H1 (cell line): ENCODE measurements around the gene RNF145. TPM values are rescaled to one million over a fixed set of nuclear protein-coding genes. Genes with fewer than 3 reads are reported as not detected.

ENCODE experiments used
- CTCF ChIA-PET: fragments of 300-600 bp; sonication (Branson Sonifier 250); formaldehyde crosslinking; loops from one replicate; lab custom pipeline; 2021; ENCODE audit not compliant: partially characterized antibody; lab: Charles Lee
- POLR2A ChIA-PET: fragments of 300-600 bp; sonication (Branson Sonifier 250); formaldehyde crosslinking; loops from one replicate; lab custom pipeline; 2021; ENCODE audit warnings: inconsistent platforms; ENCODE audit not compliant: partially characterized antibody; lab: Charles Lee
- DNase-seq, 2 experiments: peaks; one replicate each; pipeline versions ENCODE4 v3.0.0 to v3.0.0-alpha.2; 2010 to 2022; ENCODE audit warnings: low spot score in 2 of 2, low read depth in 1 of 2, mixed read lengths in 1 of 2
- FAIRE-seq: peaks from 2 replicates; lab custom pipeline; 2011; peaks lifted over from hg19 to GRCh38; lab: Jason Lieb, UNC
- H2AFZ ChIP-seq: 2 replicates; pipeline ENCODE4 v1.8.1; 2012; ENCODE audit warnings: low read length, inconsistent platforms
- H2AK5ac ChIP-seq: 2 replicates; pipeline ENCODE4 v1.6.1; 2013; ENCODE audit warnings: low read depth, low read length
- H2BK120ac ChIP-seq: replicated peaks from 2 replicates; pipeline ENCODE3; 2013; ENCODE audit warnings: low read depth, low read length, inconsistent platforms
- H2BK12ac ChIP-seq: 2 replicates; pipeline ENCODE4 v1.6.1; 2013; ENCODE audit warnings: low read depth, low read length
- H2BK15ac ChIP-seq: 2 replicates; pipeline ENCODE4 v1.6.1; 2013; ENCODE audit warnings: low read length
- H2BK20ac ChIP-seq: 2 replicates; pipeline ENCODE4 v1.6.1; 2013; ENCODE audit warnings: low read length
- H2BK5ac ChIP-seq: 2 replicates; pipeline ENCODE4 v1.6.1; 2013; ENCODE audit warnings: low read depth, low read length
- H3K14ac ChIP-seq: 2 replicates; pipeline ENCODE4 v1.6.1; 2013; ENCODE audit warnings: inconsistent platforms; ENCODE audit not compliant: insufficient read length
- H3K18ac ChIP-seq: 2 replicates; pipeline ENCODE4 v1.6.1; 2013; ENCODE audit warnings: low read length; ENCODE audit errors: extremely low read depth
- H3K23ac ChIP-seq: 2 replicates; pipeline ENCODE4 v1.6.1; 2013; ENCODE audit warnings: inconsistent platforms; ENCODE audit not compliant: insufficient read length
- H3K23me2 ChIP-seq: 2 replicates; pipeline ENCODE4 v1.6.1; 2013; ENCODE audit warnings: low read depth, low read length
- H3K27ac ChIP-seq: 2 replicates; pipeline ENCODE4 v1.6.1; 2011; ENCODE audit warnings: low read depth, low read length, inconsistent platforms
- H3K27me3 ChIP-seq, 4 experiments: replicated peaks in 1 of 4; 1 replicate in 1 of 4; 2 replicates in 3 of 4; pipeline versions ENCODE4 v1.6.1 to v1.8.1; 2011 to 2013; ENCODE audit warnings: low read length in 3 of 4, mild to moderate bottlenecking in 3 of 4, inconsistent platforms in 2 of 4, mixed read lengths in 2 of 4, moderate library complexity in 1 of 4; ENCODE audit not compliant: control insufficient read depth in 3 of 4, insufficient read depth in 3 of 4; ENCODE audit errors: extremely low read depth in 1 of 4
- H3K36me3 ChIP-seq, 4 experiments: 2 replicates each; pipeline versions ENCODE4 v1.6.1 to v1.8.1; 2011 to 2013; ENCODE audit warnings: mild to moderate bottlenecking in 4 of 4, low read length in 3 of 4, moderate library complexity in 2 of 4, control low read depth in 1 of 4, inconsistent platforms in 1 of 4; ENCODE audit not compliant: insufficient read depth in 4 of 4, control insufficient read depth in 2 of 4
- H3K4ac ChIP-seq: replicated peaks from 2 replicates; pipeline ENCODE3; 2013; ENCODE audit warnings: low read length, low read depth, mixed read lengths, inconsistent platforms; ENCODE audit not compliant: insufficient read length
- H3K4me1 ChIP-seq, 4 experiments: replicated peaks in 1 of 4; 1 replicate in 1 of 4; 2 replicates in 3 of 4; pipeline versions ENCODE4 v1.6.1 to v1.8.1; 2011 to 2013; ENCODE audit warnings: low read length in 3 of 4, inconsistent platforms in 2 of 4, mixed read lengths in 1 of 4; ENCODE audit not compliant: insufficient read depth in 4 of 4, control insufficient read depth in 3 of 4
- H3K4me2 ChIP-seq, 2 experiments: 2 replicates each; pipeline versions ENCODE4 v1.6.1 to v1.8.1; 2011 to 2013; ENCODE audit warnings: low read depth in 2 of 2, low read length in 2 of 2, control low read depth in 1 of 2, inconsistent platforms in 1 of 2, mild to moderate bottlenecking in 1 of 2; ENCODE audit not compliant: insufficient read depth in 1 of 2
- H3K4me3 ChIP-seq, 4 experiments: fragments of 200-600, 300-600 bp in 1 of 4; sonication (generic), shearing (Covaris generic), sonication (Bioruptor Twin) in 1 of 4; 2 replicates each; pipeline versions ENCODE4 v1.5.1 to v1.8.1; 2011 to 2016; ENCODE audit warnings: low read length in 4 of 4, low read depth in 3 of 4, control low read depth in 2 of 4, inconsistent platforms in 2 of 4, mild to moderate bottlenecking in 2 of 4, mixed read lengths in 1 of 4, moderate library complexity in 1 of 4; ENCODE audit not compliant: insufficient read depth in 2 of 4; ENCODE audit errors: extremely low read depth in 1 of 4
- H3K56ac ChIP-seq: replicated peaks from 2 replicates; pipeline ENCODE3; 2013; ENCODE audit warnings: low read depth, mild to moderate bottlenecking, mixed read lengths, low read length, inconsistent platforms; ENCODE audit not compliant: insufficient read length
- H3K79me1 ChIP-seq: 2 replicates; pipeline ENCODE4 v1.6.1; 2013; ENCODE audit warnings: low read depth, low read length, control low read depth
- H3K79me2 ChIP-seq, 2 experiments: 2 replicates each; pipeline versions ENCODE4 v1.6.1 to v1.8.1; 2012 to 2013; ENCODE audit warnings: low read length in 2 of 2, mild to moderate bottlenecking in 2 of 2, inconsistent platforms in 1 of 2; ENCODE audit not compliant: insufficient read depth in 2 of 2, control insufficient read depth in 1 of 2
- H3K9ac ChIP-seq, 4 experiments: replicated peaks in 1 of 4; 1 replicate in 1 of 4; 2 replicates in 3 of 4; pipeline versions ENCODE4 v1.6.1 to v1.8.1; 2011 to 2013; ENCODE audit warnings: low read depth in 3 of 4, low read length in 3 of 4, control low read depth in 2 of 4, mild to moderate bottlenecking in 2 of 4, moderate library complexity in 2 of 4, inconsistent platforms in 1 of 4; ENCODE audit errors: extremely low read depth in 1 of 4
- H3K9me3 ChIP-seq, 2 experiments: 2 replicates each; pipeline versions ENCODE4 v1.6.1 to v1.8.1; 2012 to 2013; ENCODE audit warnings: mild to moderate bottlenecking in 2 of 2, moderate library complexity in 2 of 2, control low read depth in 1 of 2, inconsistent platforms in 1 of 2, low read depth in 1 of 2, low read length in 1 of 2, mixed read lengths in 1 of 2; ENCODE audit not compliant: insufficient read depth in 2 of 2
- H4K20me1 ChIP-seq, 2 experiments: replicated peaks in 1 of 2; 2 replicates each; pipeline versions ENCODE3 to v1.8.1; 2011 to 2013; ENCODE audit warnings: inconsistent platforms in 2 of 2, low read length in 2 of 2, mild to moderate bottlenecking in 1 of 2; ENCODE audit not compliant: insufficient read depth in 2 of 2, control insufficient read depth in 1 of 2
- H4K5ac ChIP-seq: 2 replicates; pipeline ENCODE4 v1.6.1; 2013; ENCODE audit warnings: low read length, low read depth, mixed read lengths, inconsistent platforms; ENCODE audit not compliant: insufficient read length
- H4K8ac ChIP-seq: 2 replicates; pipeline ENCODE4 v1.8.0; 2013; ENCODE audit warnings: mild to moderate bottlenecking, moderate library complexity, low read length, inconsistent platforms; ENCODE audit not compliant: insufficient read depth; ENCODE audit errors: extremely low read depth
- H4K91ac ChIP-seq: replicated peaks from 2 replicates; pipeline ENCODE3; 2013; ENCODE audit warnings: low read length, mixed read lengths, inconsistent platforms; ENCODE audit not compliant: insufficient read length
- CTCF ChIP-seq, 3 experiments: IDR thresholded peaks; 1 replicate in 2 of 3; 2 replicates in 1 of 3; pipeline versions ENCODE4 v1.5.1 to v1.6.1; 2011; ENCODE audit warnings: low read length in 3 of 3, mild to moderate bottlenecking in 3 of 3, inconsistent platforms in 2 of 3, low read depth in 1 of 3, moderate library complexity in 1 of 3; ENCODE audit not compliant: insufficient read depth in 1 of 3; ENCODE audit errors: control extremely low read depth in 1 of 3
- NRF1 ChIP-seq: IDR thresholded peaks from 2 replicates; pipeline ENCODE4 v1.6.1; 2011; ENCODE audit warnings: mild to moderate bottlenecking, low read depth, low read length, improper control_type of control experiment
- RAD21 ChIP-seq, 2 experiments: IDR thresholded peaks in 1 of 2; conservative IDR thresholded peaks in 1 of 2; 2 replicates each; pipeline ENCODE4 v1.6.1; 2011; ENCODE audit warnings: low read depth in 2 of 2, low read length in 2 of 2, improper control_type of control experiment in 1 of 2, inconsistent platforms in 1 of 2, mild to moderate bottlenecking in 1 of 2, moderate library complexity in 1 of 2
- WGBS, 2 experiments: shearing (Covaris generic) in 1 of 2; methylation state at CpG; one replicate each; pipeline versions ENCODE4 v1.1.6 to v1.1.7; 2013 to 2015; ENCODE audit warnings: low lambda C conversion rate in 2 of 2, mixed read lengths in 2 of 2, inconsistent platforms in 1 of 2, low coverage in 1 of 2, missing lambda C conversion rate in 1 of 2; ENCODE audit not compliant: insufficient replicate concordance in 2 of 2, insufficient coverage in 1 of 2, insufficient read length in 1 of 2; ENCODE audit errors: extremely low coverage in 1 of 2, missing lambda C conversion rate in 1 of 2; 5-methylcytosine and 5-hydroxymethylcytosine counted together
- polyA plus RNA-seq, 7 experiments: library from polyadenylated mRNA; depleted of rRNA in 3 of 7; stranded (reverse) in 5 of 7; unstranded in 2 of 7; fragments of >200 nt in 5 of 7; fragments of 200-250 nt in 2 of 7; gene quantifications; 1 replicate in 5 of 7; 2 replicates in 1 of 7; 4 replicates in 1 of 7; pipeline versions ENCODE4 v1.2.1 to v1.2.3, GENCODE V29; 2011 to 2013; ENCODE audit warnings: missing spikeins in 2 of 7, mixed read lengths in 2 of 7
- total RNA-seq: library from RNA; stranded (reverse); fragmentation: NEBNext Ultra II Directional; extraction: Animal tissue kit (Norgen Biotek cat#: 25700); gene quantifications from 2 replicates; pipeline ENCODE4 v1.2.1, GENCODE V29; 2021

The RNF145 gene
- total and polyA plus RNA-seq, 2 of the 8 experiments (the other 6 are each of a cell fraction or from before 2014, with no cell fraction given) = 34.2 to 72.5 TPM

- no peak overlapping the region for H2BK12ac ChIP-seq
- peak; percentile 57 for FAIRE-seq
- H3K27me3 ChIP-seq = no peaks in the 10 kb centered on the region
- no peaks in the 10 kb centered on the region for H3K4me1 ChIP-seq
- H2BK5ac ChIP-seq = no peak overlapping the region
- H2BK15ac ChIP-seq = no peak overlapping the region
- ChIA-PET CTCF (interaction anchor here (0.7 to 2.3 kb wide), 34 partner anchors 11 to 1371 kb away, joined by 3 to 15 read pairs (median 4); no protein-coding TSS in a partner anchor), POLR2A (no interaction called here)
- H3K23ac ChIP-seq = no peak overlapping the region
- H3K56ac ChIP-seq = no peak overlapping the region
- H3K79me1 ChIP-seq = no peaks in the 10 kb centered on the region
- no peak overlapping the region for H2BK120ac ChIP-seq
- H4K5ac ChIP-seq = no peak overlapping the region
- no peak overlapping the region for H4K91ac ChIP-seq
- H3K4me2 ChIP-seq = no peak overlapping the region
- no peak overlapping the region for H3K4me3 ChIP-seq
- no peak overlapping the region for H2AFZ ChIP-seq
- no peak overlapping the region for H3K9ac ChIP-seq
- H3K18ac ChIP-seq = no peak overlapping the region
- WGBS, 2 experiments = 59% methylated on average over 11 of the region's 11 CpGs; no CpG with 5 or more reads in 1 of the 2 experiments
- no peaks in the 10 kb centered on the region for H3K23me2 ChIP-seq
- H2BK20ac ChIP-seq = no peak overlapping the region
- no peak overlapping the region for H2AK5ac ChIP-seq
- H3K27ac ChIP-seq = no peak overlapping the region
- no peaks in the 10 kb centered on the region for H3K9me3 ChIP-seq
- no peaks in the 10 kb centered on the region for H4K20me1 ChIP-seq
- DNase-seq = no peak
- no peak overlapping the region for H3K4ac ChIP-seq
- H4K8ac ChIP-seq = no peak overlapping the region
- no peaks in the 10 kb centered on the region for H3K36me3 ChIP-seq
- H3K79me2 ChIP-seq = no peaks in the 10 kb centered on the region
- no peak overlapping the region for H3K14ac ChIP-seq
- TF ChIP-seq RAD21 (IDR thresholded peaks at IDR 0.05 in 1 of 2, conservative IDR thresholded peaks at IDR 0.05 in 1 of 2; ENCODE audit: low read depth in 2 of 2, low read length in 2 of 2) = peak; percentile 80 to 81
- peak in 2 of 3 experiments; percentile 46 to 48; a peak in 3 of 4 replicates for TF ChIP-seq CTCF (IDR thresholded peaks at IDR 0.05; ENCODE audit: control extremely low read depth in 1 of 3, insufficient read depth in 1 of 3, low read depth in 1 of 3, low read length in 3 of 3)
- no peak for TF ChIP-seq NRF1
These were observed 76.2 kb downstream of the RNF145 start for GRCh38 chr5:159133041-159133741.
